Right ventricle myocardium inferior (tissue), 1 donor: Measurements from ENCODE around the gene AQP7. TPM values are rescaled to one million over a fixed set of nuclear protein-coding genes. Genes with fewer than 3 reads are reported as not detected.

ENCODE experiments used
- ATAC-seq: fragments of 200-7000 bp; cut with Tn5 transposase; one replicate; pipeline ENCODE4 v1.9.1; 2020; ENCODE audit warnings: mild to moderate bottlenecking, moderate library complexity
- DNase-seq: peaks from one replicate; pipeline ENCODE4 v3.0.0; 2021; ENCODE audit errors: missing footprints
- intact Hi-C: fragments of 100-400 bp; cut with DNase I; formaldehyde crosslinking; loops from one replicate; pipeline ENCODE4 v1.11.0; 2022
- total RNA-seq: library from RNA; stranded (reverse); fragmentation: NEBNext Ultra II Directional; extraction: Animal tissue kit (Norgen Biotek cat#: 25700); gene quantifications from one replicate; pipeline ENCODE4 v1.2.1, GENCODE V29; 2021
- donor health status: DM: no; HTN: yes; CAD: no; lungs with severe emphysema.

AQP7 gene
- total RNA-seq, 1 donor from 2014 or later, result 147 TPM

- DNase-seq, result no peak
- intact Hi-C loops, result no loop called here
- peak; percentile 61 for ATAC-seq
Observed at GRCh38 chr9:33350310-33350709, 52.1 kb downstream of the AQP7 start.

DNA sequence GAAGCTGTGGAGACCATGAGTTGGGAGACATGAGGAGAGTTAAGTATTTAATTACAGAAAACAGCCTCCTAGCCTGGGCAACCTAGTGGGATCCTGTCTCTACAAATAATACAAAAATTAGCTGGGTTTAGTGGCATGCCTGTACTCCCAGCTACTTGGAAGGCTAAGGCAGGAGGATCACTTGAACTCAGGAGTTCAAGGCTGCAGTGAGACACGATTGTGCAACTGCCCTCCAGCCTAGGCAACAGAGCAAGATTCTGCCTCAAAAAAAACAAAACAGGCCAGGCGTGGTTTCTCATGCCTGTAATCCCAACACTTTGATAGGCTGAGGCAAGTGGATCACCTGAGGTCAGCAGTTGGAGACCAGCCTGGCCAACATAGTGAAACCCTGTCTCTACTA lies 52.6 kb downstream of the AQP7 start:
- no peak for DNase-seq
- intact Hi-C loops, result no loop called here
- ATAC-seq, result no peak

DNA sequence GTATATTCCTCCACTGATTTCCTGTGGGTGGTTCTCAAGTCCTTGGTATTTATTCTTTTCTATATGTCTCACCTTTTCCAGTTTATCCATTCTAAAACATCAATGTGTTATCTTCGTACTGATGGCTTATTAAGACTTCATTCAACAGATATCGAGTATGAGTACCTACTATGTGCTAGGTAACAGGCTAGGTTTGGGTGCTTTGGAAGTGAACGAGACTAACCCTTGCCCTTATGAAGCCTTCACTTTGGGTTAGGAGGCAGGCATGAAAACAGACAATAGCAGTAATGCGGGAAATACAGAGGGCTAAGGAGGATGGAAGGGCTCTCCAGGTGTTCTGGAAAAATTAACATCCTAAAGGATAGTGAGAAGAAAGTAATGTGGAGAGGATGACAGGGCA lies 53.4 kb downstream of the AQP7 start:
- intact Hi-C loops, result no loop called here
- no peak for ATAC-seq
- DNase-seq, result no peak

- intact Hi-C loops, result no loop called here
- DNase-seq (no peak), ATAC-seq (no peak)
Observed at GRCh38 chr9:33346564-33346963, 55.8 kb downstream of the AQP7 start.

DNA sequence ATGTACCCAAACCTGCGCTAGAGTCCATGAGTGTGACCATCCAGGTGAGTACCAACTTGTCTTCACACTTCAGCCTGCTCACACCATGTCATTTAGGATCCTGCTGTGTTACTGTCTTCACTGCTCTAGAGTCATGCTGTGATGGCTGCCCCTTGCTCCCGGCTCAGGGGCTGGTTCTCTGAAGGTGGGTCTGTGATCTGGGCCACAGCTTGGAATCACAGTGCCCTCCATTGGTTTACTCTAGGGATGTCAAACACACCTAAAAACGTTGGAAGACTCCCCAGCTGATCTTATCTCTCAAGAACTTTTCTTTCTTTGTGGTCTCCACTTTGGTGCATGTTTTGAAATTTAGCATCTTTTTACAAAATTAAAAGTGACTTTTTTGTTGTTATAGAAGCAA lies 58.2 kb downstream of the AQP7 start:
- intact Hi-C loops, result no loop called here
- ATAC-seq (no peak), DNase-seq (no peak)

DNA sequence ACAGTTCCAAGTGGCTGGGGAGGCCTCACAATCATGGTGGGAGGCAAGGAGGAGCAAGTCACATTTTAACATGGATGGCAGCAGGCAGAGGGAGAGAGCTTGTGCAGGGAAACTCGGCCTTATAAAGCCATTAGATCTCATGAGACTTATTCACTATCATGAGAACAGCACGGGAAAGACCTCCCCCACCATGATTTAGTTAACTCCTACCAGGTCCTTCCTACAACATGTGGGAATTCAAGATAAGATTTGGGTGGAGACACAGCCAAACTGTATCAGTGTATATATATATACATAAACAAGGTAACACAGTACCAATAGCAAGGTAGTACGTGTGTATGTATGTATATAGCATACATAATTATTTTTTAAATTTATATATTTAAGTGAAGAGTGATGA lies 61.2 kb downstream of the AQP7 start:
- ATAC-seq (no peak), DNase-seq (no peak)
- intact Hi-C loops, result no loop called here

- ATAC-seq (no peak), DNase-seq (no peak)
- intact Hi-C loops, result no loop called here
Observed at GRCh38 chr9:33340186-33340585, 62.2 kb downstream of the AQP7 start.

Other genes with a start within 250 kb of the AQP7 start
- 43.6 TPM for gene B4GALT1, start 235.2 kb downstream of the AQP7 start, total RNA-seq
- gene SPINK4, start 162.4 kb downstream of the AQP7 start, total RNA-seq, result not detected
- gene BAG1, start 137.9 kb downstream of the AQP7 start, total RNA-seq, result 132 TPM
- 51.5 TPM for gene CHMP5, start 137.5 kb downstream of the AQP7 start, total RNA-seq
- gene NFX1, start 112.1 kb downstream of the AQP7 start, total RNA-seq, result 29.3 TPM
- 16.3 TPM for gene AQP3, start 45.0 kb upstream of the AQP7 start, total RNA-seq
- 13.0 TPM for gene NOL6, start 71.4 kb upstream of the AQP7 start, total RNA-seq
- not detected for gene ANKRD18B, start 121.7 kb upstream of the AQP7 start, total RNA-seq